HCT116 (cell line): Measurements from ENCODE around the gene IDS. TPM values are rescaled to one million over a fixed set of nuclear protein-coding genes. Genes with fewer than 3 reads are reported as not detected.

Source experiments
- ATAC-seq: fragments of 200-7000 bp; cut with Tn5 transposase; 2 replicates; pipeline ENCODE4 v1.9.1; 2020; ENCODE audit warnings: mild to moderate bottlenecking, moderate library complexity
- BruUV-seq: library from RNA; stranded (reverse); fragments of 400-500 nt; replicated peaks from 2 replicates; lab custom pipeline; 2021; lab: Mats Ljungman, UMichigan
- CTCF ChIA-PET: fragments of 300-600 bp; sonication (Branson Sonifier 250); formaldehyde crosslinking; loops from one replicate; lab custom pipeline; 2021; ENCODE audit warnings: antibody characterized with exemption; lab: Charles Lee
- POLR2A ChIA-PET: fragments of 300-600, 350-600 bp; sonication (Branson Sonifier 250); formaldehyde crosslinking; loops from one replicate; lab custom pipeline; 2021; ENCODE audit warnings: antibody characterized with exemption; lab: Charles Lee
- RAD21 ChIA-PET, 2 experiments: fragments of 300-600 bp; sonication (Branson Sonifier 250); formaldehyde crosslinking; loops; one replicate each; lab custom pipeline; 2023; ENCODE audit warnings: low total read pairs in 2 of 2; ENCODE audit not compliant: uncharacterized antibody in 2 of 2, unreplicated experiment in 2 of 2, low non-redundant PET in 1 of 2; lab: Charles Lee
- DNase-seq: peaks from one replicate; pipeline ENCODE4 v3.0.0-alpha.2; 2010; ENCODE audit warnings: low read depth, low spot score
- H2AFZ ChIP-seq: fragments of 200-600 bp; shearing (Covaris generic), sonication (generic); 2 replicates; pipeline ENCODE4 v1.6.1; 2017; ENCODE audit warnings: low read depth, mixed run types, mixed read lengths, antibody characterized with exemption, low read length; ENCODE audit not compliant: poor library complexity, severe bottlenecking
- H3K27ac ChIP-seq: 2 replicates; pipeline ENCODE4 v1.5.1; 2012; ENCODE audit warnings: low read depth, low read length
- H3K27me3 ChIP-seq: fragments of 200-600 bp; sonication (generic); 2 replicates; pipeline ENCODE4 v1.6.1; 2016; ENCODE audit warnings: mixed run types, low read length, mixed read lengths; ENCODE audit not compliant: insufficient read depth
- H3K36me3 ChIP-seq, 2 experiments: fragments of 200-500 bp in 1 of 2; fragments of 200-600 bp in 1 of 2; sonication (Bioruptor generic) in 1 of 2; sonication (generic) in 1 of 2; 2 replicates each; pipeline versions ENCODE4 v1.5.1 to v1.6.1; 2014 to 2016; ENCODE audit warnings: low read length in 2 of 2, inconsistent platforms in 1 of 2, mixed read lengths in 1 of 2, mixed run types in 1 of 2; ENCODE audit not compliant: insufficient read depth in 2 of 2, control insufficient read depth in 1 of 2
- H3K4me1 ChIP-seq, 2 experiments: fragments of 200-600 bp in 1 of 2; sonication (generic) in 1 of 2; 2 replicates each; pipeline versions ENCODE4 v1.5.1 to v1.6.1; 2012 to 2017; ENCODE audit warnings: low read length in 2 of 2, inconsistent platforms in 1 of 2, mild to moderate bottlenecking in 1 of 2, mixed read lengths in 1 of 2, mixed run types in 1 of 2, moderate library complexity in 1 of 2; ENCODE audit not compliant: insufficient read depth in 2 of 2, control insufficient read depth in 1 of 2
- H3K4me2 ChIP-seq: fragments of 200-600 bp; sonication (generic); 2 replicates; pipeline ENCODE4 v1.6.1; 2017; ENCODE audit warnings: mixed run types, low read length, mixed read lengths
- H3K4me3 ChIP-seq, 2 experiments: fragments of 200-600 bp in 1 of 2; sonication (generic) in 1 of 2; replicated peaks in 1 of 2; 2 replicates each; pipeline ENCODE4 v1.5.1; 2011 to 2016; ENCODE audit warnings: low read length in 2 of 2, control low read depth in 1 of 2, low read depth in 1 of 2, mild to moderate bottlenecking in 1 of 2, mixed read lengths in 1 of 2, mixed run types in 1 of 2
- H3K79me2 ChIP-seq: fragments of 200-600 bp; sonication (generic); 2 replicates; pipeline ENCODE4 v1.6.1; 2017; ENCODE audit warnings: mild to moderate bottlenecking, mixed run types, low read length, moderate library complexity, mixed read lengths; ENCODE audit not compliant: insufficient read depth
- H3K9ac ChIP-seq: fragments of 200-600 bp; sonication (generic); 2 replicates; pipeline ENCODE4 v1.6.1; 2016; ENCODE audit warnings: low read length, mixed read lengths
- H3K9me2 ChIP-seq: fragments of 200-600 bp; sonication (generic), shearing (Covaris generic); 2 replicates; pipeline ENCODE4 v1.6.1; 2017; ENCODE audit warnings: mixed run types, mild to moderate bottlenecking, moderate library complexity; ENCODE audit not compliant: insufficient read depth
- H3K9me3 ChIP-seq, 2 experiments: fragments of 200-500 bp in 1 of 2; fragments of 200-600 bp in 1 of 2; sonication (Bioruptor generic) in 1 of 2; sonication (generic) in 1 of 2; 2 replicates each; pipeline ENCODE4 v1.6.1; 2014 to 2017; ENCODE audit warnings: low read length in 2 of 2, mixed read lengths in 2 of 2, inconsistent platforms in 1 of 2, low read depth in 1 of 2, mild to moderate bottlenecking in 1 of 2, mixed run types in 1 of 2, moderate library complexity in 1 of 2; ENCODE audit not compliant: control insufficient read depth in 1 of 2, insufficient read depth in 1 of 2
- H4K20me1 ChIP-seq: fragments of 200-600 bp; sonication (generic), shearing (Covaris generic); 2 replicates; pipeline ENCODE4 v1.6.1; 2017; ENCODE audit warnings: mixed run types, mild to moderate bottlenecking, moderate library complexity; ENCODE audit not compliant: insufficient read depth
- CBX3 ChIP-seq: IDR thresholded peaks from 2 replicates; pipeline ENCODE4 v1.6.1; 2012; ENCODE audit warnings: low read depth
- CEBPB ChIP-seq: IDR thresholded peaks from 2 replicates; pipeline ENCODE4 v1.6.1; 2012; ENCODE audit warnings: low read depth
- FOSL1 ChIP-seq: IDR thresholded peaks from 2 replicates; pipeline ENCODE4 v1.6.1; 2012; ENCODE audit warnings: low read depth
- JUND ChIP-seq: IDR thresholded peaks from 2 replicates; pipeline ENCODE4 v1.6.1; 2012
- SP1 ChIP-seq: IDR thresholded peaks from 2 replicates; pipeline ENCODE4 v1.6.1; 2012; ENCODE audit warnings: low read depth
- intact Hi-C: fragments of 100-400 bp; cut with micrococcal nuclease; formaldehyde crosslinking; loops from 2 replicates; pipeline ENCODE4 v1.10.0; 2022
- total RNA-seq: library from RNA; stranded (reverse); gene quantifications from one replicate; pipeline ENCODE4 v1.2.1, GENCODE V29; 2021; ENCODE audit not compliant: unreplicated experiment

The IDS gene
- total RNA-seq, 1 experiment from 2014 or later, result 42.0 TPM

DNA sequence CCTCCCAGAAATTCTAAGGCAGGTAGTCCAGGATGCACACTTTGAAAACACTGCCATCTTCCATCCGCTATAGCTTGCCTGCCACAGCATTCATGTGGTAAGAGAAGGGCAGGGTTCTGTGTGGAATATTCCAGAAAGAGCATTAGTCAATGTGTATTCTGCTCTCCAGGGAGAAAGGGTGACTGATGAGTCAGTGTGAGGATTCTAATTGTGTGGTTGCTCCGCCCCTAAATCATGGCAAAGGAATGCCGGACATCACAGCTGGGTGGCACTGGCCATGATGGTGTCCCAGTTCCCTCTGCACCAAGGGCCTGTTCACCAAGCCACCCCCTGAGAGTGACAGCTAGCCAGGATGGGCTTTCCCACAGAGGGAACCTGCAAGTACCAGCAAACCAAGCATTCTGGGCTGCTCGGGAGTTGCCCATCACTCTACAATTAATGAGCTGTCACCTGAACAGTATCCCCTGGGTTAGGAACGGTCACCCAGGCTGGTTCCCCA lies 9.5 kb downstream of the IDS start (continued):
- TF ChIP-seq JUND, result peak; percentile 78
- peak; percentile 73 for TF ChIP-seq SP1
- no peak for TF ChIP-seq CBX3
- TF ChIP-seq, all 23 proteins: peak for 7

DNA sequence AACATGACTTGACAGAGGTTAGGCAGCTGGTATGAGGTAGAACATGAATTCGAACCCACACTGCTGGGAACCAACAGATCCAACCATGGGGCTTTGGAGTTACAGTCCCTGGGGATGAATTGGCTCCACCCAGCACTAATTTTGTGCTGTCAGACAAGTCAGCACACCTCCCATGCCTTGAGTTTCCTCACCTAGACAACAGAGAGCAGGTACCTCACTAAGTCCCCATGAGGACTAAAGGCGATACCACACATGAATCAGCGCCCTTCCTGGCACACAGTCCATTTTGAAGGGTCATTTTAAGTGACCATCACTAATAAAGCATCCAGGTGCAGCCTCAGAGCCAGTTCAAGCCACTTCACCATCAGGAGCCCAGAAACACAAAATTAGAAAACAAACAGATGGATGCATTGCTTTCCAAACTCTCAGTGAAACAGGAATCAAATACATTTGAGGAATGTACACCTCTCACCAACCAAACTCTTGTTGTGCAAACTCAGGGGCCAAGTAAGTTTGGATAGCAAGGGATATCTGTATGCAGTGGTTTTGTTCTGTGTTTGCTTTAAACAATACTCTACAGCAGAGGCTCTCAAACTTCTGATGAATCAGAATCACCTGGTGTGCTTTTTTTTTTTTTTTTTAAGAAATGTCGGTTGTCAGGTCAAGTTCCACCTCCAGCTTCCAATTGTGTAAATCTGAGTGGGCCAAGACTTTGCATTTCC lies 10.1 kb downstream of the IDS start:
- Histone ChIP-seq H4K20me1 (no peaks in the 10 kb centered on the region), H3K4me1 (peaks cover 10 to 30% of the 10 kb centered on the region in 2 experiments)

More for the DNA sequence above, 10.1 kb downstream of the IDS start:
- H3K27ac ChIP-seq, result peak overlapping the region; percentile 46; the same call in 1 of the 2 replicates
- no peaks in the 10 kb centered on the region for H3K79me2 ChIP-seq
- RAD21 ChIA-PET, result no interaction called here
- H3K27me3 ChIP-seq, result no peaks in the 10 kb centered on the region
- no peak for TF ChIP-seq FOSL1
- peak; percentile 39; the same call in 1 of the 2 replicates for TF ChIP-seq CEBPB
- no peaks in the 10 kb centered on the region for H3K9me2 ChIP-seq
- intact Hi-C loops, result loop anchor here (5.0 kb wide), 1 partner anchor 467 kb away; no protein-coding TSS in a partner anchor
- no peak for DNase-seq
- no peak for ATAC-seq
- no peak overlapping the region for H3K9ac ChIP-seq
- BruUV-seq, result no TSS peak
- H2AFZ ChIP-seq, result no peak overlapping the region
- H3K4me2 ChIP-seq, result peak overlapping the region; percentile 44
- no peak overlapping the region for H3K4me3 ChIP-seq
- H3K36me3 ChIP-seq, result peaks cover 7% of the 10 kb centered on the region in 2 experiments; a peak in 3 of 4 replicates
- POLR2A ChIA-PET, result no interaction called here
- H3K9me3 ChIP-seq, result no peaks in the 10 kb centered on the region
- CTCF ChIA-PET, result no interaction called here
